GM10248 (cell line): ENCODE measurements around the gene TMEM270.
"Not testable (repeated sequence)": the region's sequence is repeated elsewhere in the genome, so short reads cannot be mapped to it uniquely, and the experiment has no call there.

Experiments
- CTCF ChIA-PET: fragments of 300-600 bp; sonication (Branson Sonifier 250); formaldehyde crosslinking; extraction: SDS; loops from one replicate; lab custom pipeline; 2021; ENCODE audit warnings: antibody characterized with exemption; lab: Yijun Ruan, JAX
- POLR2A ChIA-PET: fragments of 350-650 bp; sonication (Branson Sonifier 250); formaldehyde crosslinking; extraction: SDS; loops from one replicate; lab custom pipeline; 2020; ENCODE audit warnings: antibody characterized with exemption; lab: Yijun Ruan, JAX
- DNase-seq: peaks from one replicate; pipeline ENCODE4 v3.0.0; 2012; ENCODE audit errors: extremely low spot score
- TF ChIP-seq, protein P1 (sequence below): IDR thresholded peaks from 2 replicates; pipeline ENCODE4 v1.5.1; 2012; ENCODE audit warnings: mild to moderate bottlenecking, low read depth; ENCODE audit errors: extremely low read depth, missing control alignments, control extremely low read depth

Gene TMEM270

DNA sequence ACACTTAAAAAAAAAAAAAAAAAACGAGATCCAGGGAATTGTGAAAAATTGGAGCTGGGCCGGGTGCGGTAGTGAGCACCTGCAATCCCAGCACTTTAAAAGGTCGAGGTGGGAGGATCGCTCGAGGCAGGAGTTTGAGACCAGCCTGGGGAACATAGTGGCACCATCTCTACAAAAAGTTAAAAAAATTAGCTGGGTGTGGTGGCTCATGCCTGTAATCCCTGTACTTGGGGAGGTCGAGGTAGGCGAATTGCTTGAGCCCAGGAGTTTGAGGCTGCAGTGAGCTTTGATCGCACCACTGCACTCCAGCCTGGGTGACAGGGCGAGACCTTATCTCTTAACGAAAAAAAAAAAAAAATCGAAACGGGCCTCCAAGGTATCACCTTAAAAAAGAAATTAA, 28.2 kb upstream of the TMEM270 start:
- DNase-seq, result no peak
- TF ChIP-seq, protein P1, sequence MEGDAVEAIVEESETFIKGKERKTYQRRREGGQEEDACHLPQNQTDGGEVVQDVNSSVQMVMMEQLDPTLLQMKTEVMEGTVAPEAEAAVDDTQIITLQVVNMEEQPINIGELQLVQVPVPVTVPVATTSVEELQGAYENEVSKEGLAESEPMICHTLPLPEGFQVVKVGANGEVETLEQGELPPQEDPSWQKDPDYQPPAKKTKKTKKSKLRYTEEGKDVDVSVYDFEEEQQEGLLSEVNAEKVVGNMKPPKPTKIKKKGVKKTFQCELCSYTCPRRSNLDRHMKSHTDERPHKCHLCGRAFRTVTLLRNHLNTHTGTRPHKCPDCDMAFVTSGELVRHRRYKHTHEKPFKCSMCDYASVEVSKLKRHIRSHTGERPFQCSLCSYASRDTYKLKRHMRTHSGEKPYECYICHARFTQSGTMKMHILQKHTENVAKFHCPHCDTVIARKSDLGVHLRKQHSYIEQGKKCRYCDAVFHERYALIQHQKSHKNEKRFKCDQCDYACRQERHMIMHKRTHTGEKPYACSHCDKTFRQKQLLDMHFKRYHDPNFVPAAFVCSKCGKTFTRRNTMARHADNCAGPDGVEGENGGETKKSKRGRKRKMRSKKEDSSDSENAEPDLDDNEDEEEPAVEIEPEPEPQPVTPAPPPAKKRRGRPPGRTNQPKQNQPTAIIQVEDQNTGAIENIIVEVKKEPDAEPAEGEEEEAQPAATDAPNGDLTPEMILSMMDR, result no peak
- POLR2A ChIA-PET, result interaction anchor here (0.6 kb wide), 1 partner anchor 254 kb away, joined by 5 read pairs; the partner anchor contains the start of gene TBL2
- CTCF ChIA-PET, result interaction anchor here (1.0 to 1.2 kb wide), 2 partner anchors 8 to 22 kb away, joined by 3 read pairs; no protein-coding TSS in a partner anchor

DNA sequence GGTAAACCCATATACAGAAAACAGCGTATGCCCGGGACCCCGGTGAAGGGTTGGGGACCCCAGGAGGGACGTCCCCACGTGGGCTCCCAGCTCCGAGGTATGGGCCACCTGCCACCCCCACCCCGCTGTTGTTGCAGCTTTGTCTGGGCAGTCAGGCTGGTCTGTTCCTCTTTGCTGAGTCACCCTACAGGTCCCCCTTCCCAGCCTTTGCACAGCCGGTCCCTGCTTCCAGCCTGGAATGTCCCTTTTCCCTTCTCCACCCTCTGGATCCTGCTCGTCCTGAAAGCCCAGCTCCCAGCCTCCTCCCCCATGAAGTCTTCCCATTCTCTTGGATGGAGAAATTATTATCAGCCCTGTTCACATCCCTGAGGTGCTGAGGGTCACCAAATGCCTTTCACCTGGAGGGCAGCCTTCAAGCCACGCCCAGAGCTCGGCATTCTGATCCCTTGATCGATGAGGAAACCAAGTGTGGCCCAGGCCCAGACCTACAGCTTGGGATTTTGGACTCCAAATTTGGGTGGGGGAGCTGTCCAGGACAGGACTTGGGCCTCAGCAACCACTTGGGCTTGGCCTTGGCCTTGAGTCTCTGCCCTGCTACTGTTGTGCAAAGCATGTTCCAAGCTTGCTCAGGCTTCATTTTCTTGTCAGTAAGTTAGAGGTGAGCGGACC, 27.6 kb upstream of the TMEM270 start:
- TF ChIP-seq, protein P1, result no peak
- ChIA-PET CTCF (interaction anchor here (1.0 to 1.6 kb wide), 2 partner anchors 10 to 21 kb away, joined by 3 to 5 read pairs; no protein-coding TSS in a partner anchor), POLR2A (no interaction called here)
- no peak for DNase-seq

DNA sequence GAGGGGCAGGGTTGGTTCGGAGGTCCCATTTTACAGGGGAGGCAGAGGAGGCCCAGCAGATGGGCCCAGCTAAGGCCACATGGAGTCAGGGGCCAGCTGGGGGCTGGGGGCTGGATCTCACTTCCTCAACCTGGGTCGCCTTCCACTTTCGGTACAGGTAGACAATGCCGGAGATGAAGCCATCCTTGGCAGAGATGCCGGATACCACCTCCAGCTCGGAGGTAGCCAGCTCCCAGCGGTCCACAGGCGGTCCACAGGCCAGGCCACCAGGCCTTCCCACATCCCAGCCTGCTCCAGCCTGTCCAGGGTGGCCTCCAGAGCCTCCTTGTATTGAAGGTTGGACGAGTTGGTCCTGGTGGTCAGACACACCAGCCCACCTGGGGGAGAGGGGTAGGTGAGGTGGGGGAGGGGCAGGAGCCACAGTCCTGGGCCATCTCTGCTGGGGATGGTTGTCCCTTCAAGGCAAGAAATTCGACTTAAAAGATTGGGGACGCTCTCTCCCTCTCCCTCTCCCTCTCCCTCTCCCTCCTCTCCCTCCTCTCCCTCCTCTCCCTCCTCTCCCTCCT, 26.2 kb upstream of the TMEM270 start:
- CTCF ChIA-PET, result interaction anchor here (0.8 to 1.6 kb wide), 2 partner anchors 8 to 12 kb away, joined by 3 to 5 read pairs; no protein-coding TSS in a partner anchor
- POLR2A ChIA-PET, result no interaction called here
- DNase-seq, result no peak
- TF ChIP-seq, protein P1, result no peak

DNA sequence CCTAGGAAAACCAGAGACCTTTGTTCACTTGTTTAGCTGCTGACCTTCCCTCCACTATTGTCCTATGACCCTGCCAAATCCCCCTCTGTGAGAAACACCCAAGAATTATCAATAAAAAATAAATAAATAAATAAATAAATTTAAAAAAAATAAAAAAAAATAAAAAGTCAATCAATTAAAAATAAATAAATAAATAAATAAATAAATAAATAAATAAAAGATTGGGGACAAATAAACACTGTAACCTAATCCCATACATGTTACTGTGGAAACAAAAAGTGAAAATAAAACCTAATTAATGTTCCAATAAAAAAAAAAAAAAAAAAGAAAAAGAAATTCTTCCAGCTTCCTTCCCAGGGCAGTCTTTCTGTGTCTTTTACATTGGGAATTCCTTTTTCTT, 23.8 kb upstream of the TMEM270 start:
- CTCF ChIA-PET, result interaction anchor here (1.8 kb wide), 1 partner anchor 18 kb away, joined by 4 read pairs; no protein-coding TSS in a partner anchor
- POLR2A ChIA-PET, DNase-seq: not testable (repeated sequence)

DNA sequence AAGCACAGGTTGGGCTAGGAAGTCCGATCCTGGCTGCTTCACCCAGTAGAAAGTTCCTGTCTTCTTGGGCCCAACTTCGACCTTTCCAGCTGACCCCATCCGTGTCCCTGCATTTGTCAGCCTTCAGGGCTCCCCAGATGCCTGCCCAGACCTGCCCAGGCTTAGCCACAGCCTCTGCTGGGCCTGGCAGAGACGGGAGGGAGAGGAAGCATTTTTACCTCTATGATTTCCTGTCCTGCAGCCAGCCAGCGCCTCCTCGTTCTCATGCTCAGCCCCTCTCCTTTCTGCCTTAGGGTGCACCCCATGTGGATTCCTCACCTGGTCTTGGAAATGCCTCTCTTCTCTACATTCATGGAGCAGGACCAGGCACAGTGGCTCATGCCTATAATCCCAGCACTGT, 22.3 kb upstream of the TMEM270 start:
- POLR2A ChIA-PET, result no interaction called here
- CTCF ChIA-PET, result interaction anchor here (1.8 kb wide), 1 partner anchor 16 kb away, joined by 4 read pairs; no protein-coding TSS in a partner anchor
- DNase-seq, result no peak
- TF ChIP-seq, protein P1, result no peak

DNA sequence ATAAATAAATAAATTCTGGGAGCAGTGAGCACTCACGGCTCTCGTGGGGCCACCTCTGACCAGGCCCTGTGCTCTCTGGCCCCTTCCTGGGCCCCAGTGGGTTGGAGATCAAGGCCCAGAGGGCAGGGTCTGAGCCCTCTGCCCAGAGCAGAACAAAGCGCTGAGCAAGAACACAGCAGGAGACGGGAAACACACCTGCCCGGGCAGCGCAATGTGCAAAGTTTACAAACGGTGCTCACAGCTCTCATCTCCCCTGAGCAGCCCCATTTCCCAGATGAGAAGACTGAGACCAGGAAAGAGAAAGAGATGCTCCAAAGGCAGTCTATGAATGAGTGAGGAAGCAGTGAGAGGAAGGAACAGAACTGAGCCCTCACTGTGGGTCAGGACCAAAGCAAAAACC, 21.7 kb upstream of the TMEM270 start:
- ChIA-PET POLR2A (no interaction called here), CTCF (no interaction called here)
- TF ChIP-seq, protein P1, result no peak
- no peak for DNase-seq
